ENCODE measurements around the gene CDKAL1.

The CDKAL1 gene

GRCh38 chr6:20564777-20565176 is 30.5 kb downstream of the CDKAL1 start:
- Histone ChIP-seq H3K36me3 (ENCODE audit: insufficient read depth) (no peaks in the 10 kb centered on the region), H2AFZ (ENCODE audit: low read depth) (no peak overlapping the region), H3K4me2 (no peak overlapping the region), H3K4me3 (IDR thresholded peaks at IDR 0.05; ENCODE audit: insufficient read depth, low read depth, low read length) (no peak overlapping the region), H4K20me1 (ENCODE audit: insufficient read depth) (no peaks in the 10 kb centered on the region), H3K27me3 (ENCODE audit: insufficient read depth, low read depth) (no peaks in the 10 kb centered on the region), H3K79me2 (ENCODE audit: insufficient read depth, low read depth) (no peaks in the 10 kb centered on the region), H3K4me1 (ENCODE audit: low read depth, poor library complexity, severe bottlenecking) (peaks cover 11% of the 10 kb centered on the region), H3K27ac (no peak overlapping the region), H3K9ac (no peak overlapping the region)
- TF ChIP-seq, protein P1, sequence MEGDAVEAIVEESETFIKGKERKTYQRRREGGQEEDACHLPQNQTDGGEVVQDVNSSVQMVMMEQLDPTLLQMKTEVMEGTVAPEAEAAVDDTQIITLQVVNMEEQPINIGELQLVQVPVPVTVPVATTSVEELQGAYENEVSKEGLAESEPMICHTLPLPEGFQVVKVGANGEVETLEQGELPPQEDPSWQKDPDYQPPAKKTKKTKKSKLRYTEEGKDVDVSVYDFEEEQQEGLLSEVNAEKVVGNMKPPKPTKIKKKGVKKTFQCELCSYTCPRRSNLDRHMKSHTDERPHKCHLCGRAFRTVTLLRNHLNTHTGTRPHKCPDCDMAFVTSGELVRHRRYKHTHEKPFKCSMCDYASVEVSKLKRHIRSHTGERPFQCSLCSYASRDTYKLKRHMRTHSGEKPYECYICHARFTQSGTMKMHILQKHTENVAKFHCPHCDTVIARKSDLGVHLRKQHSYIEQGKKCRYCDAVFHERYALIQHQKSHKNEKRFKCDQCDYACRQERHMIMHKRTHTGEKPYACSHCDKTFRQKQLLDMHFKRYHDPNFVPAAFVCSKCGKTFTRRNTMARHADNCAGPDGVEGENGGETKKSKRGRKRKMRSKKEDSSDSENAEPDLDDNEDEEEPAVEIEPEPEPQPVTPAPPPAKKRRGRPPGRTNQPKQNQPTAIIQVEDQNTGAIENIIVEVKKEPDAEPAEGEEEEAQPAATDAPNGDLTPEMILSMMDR (conservative IDR thresholded peaks at IDR 0.05; ENCODE audit: low read depth, low read length), result no peak; the same call in 1 of the 2 replicates

- no peak overlapping the region for H3K4me2 ChIP-seq
- no peak overlapping the region for H2AFZ ChIP-seq (ENCODE audit: low read depth)
- no peak overlapping the region for H3K9ac ChIP-seq
- no peaks in the 10 kb centered on the region for H3K27me3 ChIP-seq (ENCODE audit: insufficient read depth, low read depth)
- no peak overlapping the region for H3K4me3 ChIP-seq (IDR thresholded peaks at IDR 0.05; ENCODE audit: insufficient read depth, low read depth, low read length)
- no peaks in the 10 kb centered on the region for H3K79me2 ChIP-seq (ENCODE audit: insufficient read depth, low read depth)
- no peaks in the 10 kb centered on the region for H4K20me1 ChIP-seq (ENCODE audit: insufficient read depth)
- H3K36me3 ChIP-seq (ENCODE audit: insufficient read depth), result no peaks in the 10 kb centered on the region
- peaks cover 11% of the 10 kb centered on the region for H3K4me1 ChIP-seq (ENCODE audit: low read depth, poor library complexity, severe bottlenecking)
- TF ChIP-seq, protein P1 (conservative IDR thresholded peaks at IDR 0.05; ENCODE audit: low read depth, low read length), result no peak
- no peak overlapping the region for H3K27ac ChIP-seq
These were observed 31.1 kb downstream of the CDKAL1 start for GRCh38 chr6:20565342-20565741.

DNA sequence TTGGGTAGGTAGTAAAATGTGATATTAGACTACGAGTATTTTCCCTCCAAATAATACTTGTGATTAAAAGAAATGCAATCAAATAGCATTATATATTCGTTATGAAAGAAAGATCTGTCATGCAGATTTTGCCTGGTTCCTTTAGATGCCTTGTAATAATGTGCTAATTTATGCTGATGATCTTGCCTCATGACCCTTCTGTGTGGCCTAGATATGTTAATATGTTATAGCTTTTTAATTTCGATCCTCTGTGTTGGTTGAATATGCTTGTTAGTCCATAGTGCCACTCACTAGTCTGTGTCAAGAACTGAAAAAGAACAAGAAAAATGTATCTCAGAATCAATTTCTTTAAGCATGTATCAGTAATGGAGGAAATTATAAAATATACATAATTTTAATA is 31.9 kb downstream of the CDKAL1 start:
- TF ChIP-seq, protein P1 (conservative IDR thresholded peaks at IDR 0.05; ENCODE audit: low read depth, low read length), result no peak
- Histone ChIP-seq H3K4me2 (no peak overlapping the region), H3K79me2 (ENCODE audit: insufficient read depth, low read depth) (no peaks in the 10 kb centered on the region), H4K20me1 (ENCODE audit: insufficient read depth) (no peaks in the 10 kb centered on the region), H3K27me3 (ENCODE audit: insufficient read depth, low read depth) (no peaks in the 10 kb centered on the region), H3K9ac (no peak overlapping the region), H3K27ac (no peak overlapping the region), H3K4me3 (IDR thresholded peaks at IDR 0.05; ENCODE audit: insufficient read depth, low read depth, low read length) (no peak overlapping the region), H3K36me3 (ENCODE audit: insufficient read depth) (no peaks in the 10 kb centered on the region), H2AFZ (ENCODE audit: low read depth) (no peak overlapping the region), H3K4me1 (ENCODE audit: low read depth, poor library complexity, severe bottlenecking) (peaks cover 11% of the 10 kb centered on the region)

- Histone ChIP-seq H3K79me2 (ENCODE audit: insufficient read depth, low read depth) (no peaks in the 10 kb centered on the region; the same call in 1 of the 2 replicates), H3K4me2 (no peak overlapping the region), H3K9ac (no peak overlapping the region), H3K27me3 (ENCODE audit: insufficient read depth, low read depth) (no peaks in the 10 kb centered on the region), H4K20me1 (ENCODE audit: insufficient read depth) (no peaks in the 10 kb centered on the region), H3K36me3 (ENCODE audit: insufficient read depth) (no peaks in the 10 kb centered on the region), H3K27ac (no peak overlapping the region), H3K4me3 (IDR thresholded peaks at IDR 0.05; ENCODE audit: insufficient read depth, low read depth, low read length) (no peak overlapping the region), H2AFZ (ENCODE audit: low read depth) (no peak overlapping the region), H3K4me1 (ENCODE audit: low read depth, poor library complexity, severe bottlenecking) (peaks cover 18% of the 10 kb centered on the region)
- TF ChIP-seq, protein P1 (conservative IDR thresholded peaks at IDR 0.05; ENCODE audit: low read depth, low read length), result no peak
These were observed 34.8 kb downstream of the CDKAL1 start for GRCh38 chr6:20569000-20569610.
